Suppressor macrophage treated with lipopolysaccharide for 1 hour (primary cell): ENCODE measurements around the gene PDYN.
A peak's percentile ranks its signal among the peaks of the same experiment; 100 is the strongest.

Source experiments
- DNase-seq, 3 donors: peaks; one replicate each; pipeline ENCODE4 v3.0.0-alpha.2; 2020 to 2022

The PDYN gene

GRCh38 chr20:1992359-1993110 is 1.3 kb downstream of the PDYN start:
- no peak for DNase-seq

- DNase-seq = no peak
Observed at GRCh38 chr20:1987826-1988225, 6.0 kb downstream of the PDYN start.

GRCh38 chr20:1983301-1983700 is 10.6 kb downstream of the PDYN start:
- DNase-seq = peak in 1 of 3 donors; percentile 18

- no peak for DNase-seq
Observed at GRCh38 chr20:1982686-1983085, 11.2 kb downstream of the PDYN start.

- DNase-seq = no peak
Observed at GRCh38 chr20:1979106-1979778, 14.6 kb downstream of the PDYN start.

- DNase-seq = no peak
Observed at GRCh38 chr20:1975291-1975690, 18.6 kb downstream of the PDYN start.

- DNase-seq = no peak
Observed at GRCh38 chr20:1973601-1974440, 20.0 kb downstream of the PDYN start.

- no peak for DNase-seq
Observed at GRCh38 chr20:1971893-1972586, 21.8 kb downstream of the PDYN start.

- DNase-seq = no peak
Observed at GRCh38 chr20:1968964-1969363, 24.9 kb downstream of the PDYN start.

- peak; percentile 72 to 84 (median 75) for DNase-seq
Observed at GRCh38 chr20:1965520-1966351, 28.1 kb downstream of the PDYN start.

- DNase-seq = no peak
Observed at GRCh38 chr20:1964659-1965405, 29.0 kb downstream of the PDYN start.

GRCh38 chr20:1964061-1964460 is 29.8 kb downstream of the PDYN start:
- peak; percentile 37 to 46 (median 38) for DNase-seq

GRCh38 chr20:1961374-1961773 is 32.5 kb downstream of the PDYN start:
- DNase-seq = no peak

GRCh38 chr20:1959156-1959555 is 34.7 kb downstream of the PDYN start:
- no peak for DNase-seq

GRCh38 chr20:1958426-1958825 is 35.4 kb downstream of the PDYN start:
- no peak for DNase-seq

GRCh38 chr20:1955217-1955616 is 38.6 kb downstream of the PDYN start:
- DNase-seq = no peak

GRCh38 chr20:1953621-1954020 is 40.2 kb downstream of the PDYN start:
- DNase-seq = no peak

GRCh38 chr20:1952737-1953530 is 40.9 kb downstream of the PDYN start:
- no peak for DNase-seq

GRCh38 chr20:1951436-1952115 is 42.3 kb downstream of the PDYN start:
- DNase-seq = no peak

GRCh38 chr20:1950836-1951235 is 43.0 kb downstream of the PDYN start:
- DNase-seq = no peak
